ENCODE results near the gene GUCA1A. TPM values are rescaled to one million over a fixed set of nuclear protein-coding genes. Genes with fewer than 3 reads are reported as not detected.

Gene GUCA1A
- total and polyA plus RNA-seq, 8 donors = 0.13 to 0.24 (median 0.16) TPM; not detected in 4

DNA sequence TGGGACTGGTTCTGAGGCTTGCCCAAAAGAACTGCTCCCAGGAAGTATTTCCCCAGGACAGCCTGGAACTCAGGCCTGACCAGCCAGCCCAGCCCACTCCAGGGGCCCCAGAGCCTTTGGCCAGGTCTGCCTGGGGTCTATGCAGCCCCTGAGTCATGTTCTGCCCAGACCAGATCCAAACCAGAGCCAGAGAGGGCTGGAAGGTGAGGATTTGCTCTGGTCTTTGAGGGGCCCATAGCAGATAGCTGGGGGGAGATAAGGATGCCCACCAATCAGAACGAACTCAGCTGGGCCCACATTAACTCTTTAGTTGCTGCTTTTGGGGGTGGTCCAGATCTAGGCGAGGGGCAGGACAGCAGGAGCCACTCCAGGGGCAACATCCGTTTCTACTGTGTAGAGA, 47.5 kb upstream of the GUCA1A start:
- no peaks in the 10 kb centered on the region for H3K4me1 ChIP-seq
- intact Hi-C loops (cut with DNase I) = no loop called here
- DNase-seq (no peak), ATAC-seq (no peak)
- H3K27ac ChIP-seq = no peak overlapping the region
- TF ChIP-seq, protein P1, sequence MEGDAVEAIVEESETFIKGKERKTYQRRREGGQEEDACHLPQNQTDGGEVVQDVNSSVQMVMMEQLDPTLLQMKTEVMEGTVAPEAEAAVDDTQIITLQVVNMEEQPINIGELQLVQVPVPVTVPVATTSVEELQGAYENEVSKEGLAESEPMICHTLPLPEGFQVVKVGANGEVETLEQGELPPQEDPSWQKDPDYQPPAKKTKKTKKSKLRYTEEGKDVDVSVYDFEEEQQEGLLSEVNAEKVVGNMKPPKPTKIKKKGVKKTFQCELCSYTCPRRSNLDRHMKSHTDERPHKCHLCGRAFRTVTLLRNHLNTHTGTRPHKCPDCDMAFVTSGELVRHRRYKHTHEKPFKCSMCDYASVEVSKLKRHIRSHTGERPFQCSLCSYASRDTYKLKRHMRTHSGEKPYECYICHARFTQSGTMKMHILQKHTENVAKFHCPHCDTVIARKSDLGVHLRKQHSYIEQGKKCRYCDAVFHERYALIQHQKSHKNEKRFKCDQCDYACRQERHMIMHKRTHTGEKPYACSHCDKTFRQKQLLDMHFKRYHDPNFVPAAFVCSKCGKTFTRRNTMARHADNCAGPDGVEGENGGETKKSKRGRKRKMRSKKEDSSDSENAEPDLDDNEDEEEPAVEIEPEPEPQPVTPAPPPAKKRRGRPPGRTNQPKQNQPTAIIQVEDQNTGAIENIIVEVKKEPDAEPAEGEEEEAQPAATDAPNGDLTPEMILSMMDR (IDR thresholded peaks at IDR 0.05) = no peak
- no peak overlapping the region for H3K4me3 ChIP-seq
- H3K36me3 ChIP-seq = peaks cover 0 to 26% of the 10 kb centered on the region in 2 donors
- H3K9me3 ChIP-seq = no peaks in the 10 kb centered on the region
- H3K27me3 ChIP-seq = no peaks in the 10 kb centered on the region

DNA sequence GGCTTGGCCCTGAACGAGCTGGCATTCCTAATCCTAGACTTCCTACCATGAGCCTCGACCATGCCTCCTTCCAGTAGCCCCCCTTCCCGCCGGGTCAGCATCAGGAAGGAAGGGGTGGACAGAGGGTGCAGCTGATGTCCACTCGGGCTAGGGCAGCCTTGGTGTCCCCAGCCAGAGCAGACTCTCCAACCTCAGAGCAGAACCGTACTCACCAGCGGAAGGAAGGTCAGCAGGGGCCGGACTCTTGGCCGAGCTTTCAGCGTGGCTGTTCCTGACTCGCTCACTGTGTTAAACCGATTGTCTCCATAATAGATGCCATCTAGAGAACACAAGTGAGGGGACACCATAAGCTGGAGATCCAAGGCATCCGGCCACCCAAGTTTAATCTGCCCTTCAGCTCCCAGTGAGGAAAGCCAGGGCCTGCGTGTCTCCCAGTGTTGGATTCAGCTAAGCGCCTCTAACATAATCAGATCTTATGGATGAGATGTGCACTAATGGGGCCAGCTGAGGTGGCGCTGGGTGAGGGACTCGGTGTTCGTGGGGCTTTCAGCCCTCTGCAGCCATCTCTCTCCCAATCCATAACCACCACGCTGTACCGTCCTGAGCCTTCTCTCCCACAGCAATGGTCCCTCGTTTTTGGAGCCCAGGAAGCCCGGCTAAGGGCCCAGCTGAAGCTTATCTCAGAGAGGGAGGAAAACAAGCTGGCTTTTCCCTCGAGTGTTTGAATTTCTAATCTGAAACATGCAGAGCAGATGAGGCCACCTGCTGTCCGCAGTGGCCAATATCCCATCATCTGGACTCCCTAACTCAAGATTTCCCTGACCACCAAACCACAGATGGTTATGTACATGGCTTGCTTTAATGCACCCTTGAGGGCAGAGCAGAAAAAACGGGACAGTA, 44.5 kb upstream of the GUCA1A start:
- DNase-seq (peak in 1 of 4 donors; percentile 49), ATAC-seq (peak; percentile 44)
- Histone ChIP-seq H3K4me3 (no peak overlapping the region), H3K36me3 (peaks cover 0 to 26% of the 10 kb centered on the region in 2 donors), H3K9me3 (no peaks in the 10 kb centered on the region), H3K27me3 (no peaks in the 10 kb centered on the region), H3K4me1 (no peaks in the 10 kb centered on the region), H3K27ac (no peak overlapping the region)
- intact Hi-C loops (cut with DNase I) = no loop called here
- TF ChIP-seq, protein P1 (IDR thresholded peaks at IDR 0.05) = no peak

DNA sequence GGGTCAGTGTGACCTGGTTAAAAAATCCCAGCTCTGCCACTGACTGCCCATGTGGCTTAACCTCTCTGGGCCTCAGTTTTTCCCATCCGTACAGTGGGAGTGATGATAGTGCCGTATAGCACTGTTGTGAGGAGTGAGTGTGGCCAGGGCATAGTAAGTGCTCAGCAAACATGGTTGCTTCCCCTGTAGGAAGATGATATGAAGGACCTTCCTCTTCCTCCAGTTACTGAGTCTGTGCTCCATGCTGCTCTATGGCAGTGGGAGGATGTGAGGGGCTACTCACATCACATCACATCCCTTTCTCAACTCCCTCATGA, 43.8 kb upstream of the GUCA1A start:
- H3K36me3 ChIP-seq = peaks cover 0 to 26% of the 10 kb centered on the region in 2 donors
- TF ChIP-seq, protein P1 (IDR thresholded peaks at IDR 0.05) = no peak
- ATAC-seq = no peak

DNA sequence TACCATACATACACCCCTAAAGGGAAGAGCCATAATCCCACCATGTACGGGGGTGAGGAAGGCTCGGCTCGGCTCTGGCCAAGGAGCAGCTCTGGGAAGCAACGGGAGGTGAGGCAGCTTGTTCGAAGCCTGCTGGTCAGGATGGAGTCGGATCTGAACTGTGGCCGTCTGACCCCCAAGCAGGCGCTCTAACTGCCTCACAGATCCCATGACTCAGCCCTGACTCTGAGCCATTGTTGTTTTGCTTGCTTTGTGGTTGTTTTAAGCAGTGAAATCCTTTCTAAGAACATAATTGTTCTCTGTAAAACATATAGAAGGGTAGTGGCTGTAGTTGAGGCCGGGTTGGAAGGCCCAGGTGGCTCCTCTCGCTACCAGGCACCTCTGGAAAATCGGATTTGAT, 41.6 kb upstream of the GUCA1A start:
- Histone ChIP-seq H3K9me3 (no peaks in the 10 kb centered on the region), H3K27me3 (no peaks in the 10 kb centered on the region), H3K27ac (no peak overlapping the region), H3K4me3 (no peak overlapping the region), H3K36me3 (peaks cover 0 to 13% of the 10 kb centered on the region in 2 donors), H3K4me1 (peaks cover 0 to 1% of the 10 kb centered on the region in 2 donors)
- intact Hi-C loops (cut with DNase I) = no loop called here
- DNase-seq (peak in 1 of 4 donors; percentile 57), ATAC-seq (no peak)
- TF ChIP-seq, protein P1 (IDR thresholded peaks at IDR 0.05) = no peak

More for the DNA sequence above, 43.8 kb upstream of the GUCA1A start:
- H3K9me3 ChIP-seq = no peaks in the 10 kb centered on the region
- no peaks in the 10 kb centered on the region for H3K27me3 ChIP-seq
- no peak overlapping the region for H3K4me3 ChIP-seq
- no peak for DNase-seq
- no peak overlapping the region for H3K27ac ChIP-seq
- no peaks in the 10 kb centered on the region for H3K4me1 ChIP-seq
- intact Hi-C loops (cut with DNase I) = no loop called here

DNA sequence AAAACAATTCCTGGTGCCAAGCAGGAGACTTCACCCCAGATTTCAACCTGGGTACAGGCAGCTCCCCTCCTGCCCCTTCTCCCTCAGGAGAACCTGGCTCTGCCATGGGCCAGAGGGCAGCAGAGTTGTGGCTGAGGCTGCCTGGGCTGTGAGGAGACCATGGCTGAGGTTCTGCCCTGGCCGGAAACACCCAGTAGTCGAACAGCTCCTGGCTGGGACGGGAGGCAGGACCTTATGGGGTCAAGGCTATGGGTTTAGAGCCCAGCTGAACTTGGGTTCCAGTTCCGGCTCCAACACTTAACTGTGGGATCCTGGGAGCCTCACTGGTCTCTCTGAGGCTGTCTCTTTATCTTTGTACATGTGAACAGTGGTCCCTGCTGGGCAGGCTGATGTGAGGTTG, 39.2 kb upstream of the GUCA1A start:
- intact Hi-C loops (cut with DNase I) = no loop called here

More for the DNA sequence above, 39.2 kb upstream of the GUCA1A start:
- ATAC-seq = no peak
- TF ChIP-seq, protein P1 (IDR thresholded peaks at IDR 0.05) = no peak
- Histone ChIP-seq H3K27me3 (no peaks in the 10 kb centered on the region), H3K4me1 (peaks cover 0 to 3% of the 10 kb centered on the region in 2 donors), H3K4me3 (no peak overlapping the region), H3K9me3 (no peaks in the 10 kb centered on the region), H3K36me3 (no peaks in the 10 kb centered on the region), H3K27ac (no peak overlapping the region)
- peak in 1 of 4 donors; percentile 41 for DNase-seq

All from left lung (tissue), 10 donors.